CD14-positive monocyte (primary cell): ENCODE measurements around the gene DENND1B. TPM values are rescaled to one million over a fixed set of nuclear protein-coding genes. Genes with fewer than 3 reads are reported as not detected.

Experiments used
- DNase-seq, 3 donors: peaks; one replicate each; pipeline ENCODE4 v3.0.0-alpha.2; 2011 to 2022
- H2AFZ ChIP-seq: 2 replicates; pipeline ENCODE4 v1.6.0; 2012; ENCODE audit warnings: mild to moderate bottlenecking, low read depth, low read length, inconsistent platforms; ENCODE audit not compliant: insufficient read depth, poor library complexity, severe bottlenecking
- H3K27ac ChIP-seq, 2 donors: 1 replicate in 1 of 2; 2 replicates in 1 of 2; pipeline ENCODE4 v1.5.1; 2012 to 2013; ENCODE audit warnings: low read length in 2 of 2, control low read depth in 1 of 2, inconsistent platforms in 1 of 2, low read depth in 1 of 2, mild to moderate bottlenecking in 1 of 2
- H3K27me3 ChIP-seq, 2 donors: one replicate each; pipeline versions ENCODE4 v1.6.0 to v1.6.1; 2011 to 2013; ENCODE audit warnings: low read length in 2 of 2; ENCODE audit not compliant: control insufficient read depth in 2 of 2, insufficient read depth in 2 of 2
- H3K36me3 ChIP-seq, 2 donors: replicated peaks in 1 of 2; 1 replicate in 1 of 2; 2 replicates in 1 of 2; pipeline versions ENCODE4 v1.5.1 to v1.6.1; 2012 to 2013; ENCODE audit warnings: low read length in 2 of 2, control low read depth in 1 of 2, inconsistent platforms in 1 of 2, mild to moderate bottlenecking in 1 of 2; ENCODE audit not compliant: insufficient read depth in 2 of 2, control insufficient read depth in 1 of 2
- H3K4me1 ChIP-seq, 2 donors: 1 replicate in 1 of 2; 2 replicates in 1 of 2; pipeline versions ENCODE4 v1.5.1 to v1.6.1; 2012 to 2013; ENCODE audit warnings: low read length in 2 of 2, control low read depth in 1 of 2, inconsistent platforms in 1 of 2, mild to moderate bottlenecking in 1 of 2, moderate library complexity in 1 of 2; ENCODE audit not compliant: insufficient read depth in 2 of 2, control insufficient read depth in 1 of 2
- H3K4me2 ChIP-seq: replicated peaks from 2 replicates; pipeline ENCODE3; 2012; ENCODE audit warnings: low read length, moderate library complexity, mild to moderate bottlenecking; ENCODE audit not compliant: poor library complexity, severe bottlenecking; ENCODE audit errors: extremely low read depth
- H3K4me3 ChIP-seq, 3 experiments: fragments of 200-600 bp in 1 of 3; sonication (generic) in 1 of 3; replicated peaks in 1 of 3; 1 replicate in 2 of 3; 2 replicates in 1 of 3; pipeline ENCODE4 v1.5.1; 2011 to 2013; ENCODE audit warnings: low read length in 3 of 3, mild to moderate bottlenecking in 3 of 3, control low read depth in 2 of 3, low read depth in 2 of 3, inconsistent platforms in 1 of 3, moderate library complexity in 1 of 3
- H3K79me2 ChIP-seq: 2 replicates; pipeline ENCODE4 v1.6.0; 2012; ENCODE audit warnings: mild to moderate bottlenecking, control low read depth, inconsistent platforms, low read length, moderate library complexity; ENCODE audit not compliant: insufficient read depth
- H3K9ac ChIP-seq: 2 replicates; pipeline ENCODE4 v1.6.0; 2017; ENCODE audit warnings: low read length, mild to moderate bottlenecking; ENCODE audit not compliant: insufficient read depth, poor library complexity, severe bottlenecking
- H3K9me3 ChIP-seq, 2 donors: replicated peaks in 1 of 2; 1 replicate in 1 of 2; 2 replicates in 1 of 2; pipeline versions ENCODE4 v1.5.1 to v1.6.1; 2012 to 2013; ENCODE audit warnings: low read length in 2 of 2, control low read depth in 1 of 2; ENCODE audit not compliant: control insufficient read depth in 1 of 2, insufficient read depth in 1 of 2
- H4K20me1 ChIP-seq: 2 replicates; pipeline ENCODE4 v1.6.0; 2012; ENCODE audit warnings: mild to moderate bottlenecking, low read length, control low read depth, moderate library complexity; ENCODE audit not compliant: insufficient read depth
- H3K27ac Mint-ChIP-seq, 7 donors: one replicate each; pipeline ENCODE4 v1.8.0; 2020; ENCODE audit warnings: mild to moderate bottlenecking in 7 of 7, mixed read lengths in 7 of 7, moderate library complexity in 6 of 7, inconsistent platforms in 2 of 7
- H3K27me3 Mint-ChIP-seq, 3 donors: one replicate each; pipeline ENCODE4 v1.8.0; 2021 to 2022; ENCODE audit warnings: low read depth in 3 of 3, mild to moderate bottlenecking in 3 of 3, mixed read lengths in 3 of 3, moderate library complexity in 3 of 3, inconsistent platforms in 1 of 3
- H3K36me3 Mint-ChIP-seq, 2 donors: one replicate each; pipeline ENCODE4 v1.8.0; 2020; ENCODE audit warnings: mixed read lengths in 2 of 2, inconsistent platforms in 1 of 2, mild to moderate bottlenecking in 1 of 2
- H3K4me1 Mint-ChIP-seq: one replicate; pipeline ENCODE4 v1.8.0; 2020; ENCODE audit warnings: mild to moderate bottlenecking, mixed read lengths
- H3K4me3 Mint-ChIP-seq, 2 donors: one replicate each; pipeline ENCODE4 v1.8.0; 2020; ENCODE audit warnings: mild to moderate bottlenecking in 2 of 2, mixed read lengths in 2 of 2, moderate library complexity in 1 of 2
- H3K9me3 Mint-ChIP-seq, 7 donors: one replicate each; pipeline ENCODE4 v1.8.0; 2020 to 2022; ENCODE audit warnings: mixed read lengths in 7 of 7, mild to moderate bottlenecking in 6 of 7, moderate library complexity in 6 of 7, inconsistent platforms in 2 of 7
- WGBS: methylation state at CpG from one replicate; pipeline ENCODE4 v1.1.5; 2013; ENCODE audit warnings: missing lambda C conversion rate; ENCODE audit not compliant: insufficient coverage; 5-methylcytosine and 5-hydroxymethylcytosine counted together
- intact Hi-C, 2 donors: fragments of 100-400 bp; cut with micrococcal nuclease; formaldehyde crosslinking; loops; one replicate each; pipeline versions ENCODE4 v1.15.0 to v1.15.1; 2023
- polyA plus RNA-seq, 3 donors: library from polyadenylated mRNA; depleted of rRNA in 1 of 3; unstranded in 2 of 3; stranded (reverse) in 1 of 3; fragments of 300-500 nt in 2 of 3; fragments of >200 nt in 1 of 3; fragmentation: Illumina TruSeq in 2 of 3; gene quantifications; 1 replicate in 2 of 3; 2 replicates in 1 of 3; pipeline ENCODE4 v1.2.3, GENCODE V29; 2012 to 2021
- TF ChIP-seq, protein P1 (sequence below): fragments of 200-600 bp; IDR thresholded peaks from one replicate; pipeline ENCODE4 v1.8.0; 2022; ENCODE audit warnings: antibody characterized with exemption, mild to moderate bottlenecking

The DENND1B gene
- polyA plus RNA-seq, 3 donors: 3.0 to 8.2 (median 5.7) TPM

DNA sequence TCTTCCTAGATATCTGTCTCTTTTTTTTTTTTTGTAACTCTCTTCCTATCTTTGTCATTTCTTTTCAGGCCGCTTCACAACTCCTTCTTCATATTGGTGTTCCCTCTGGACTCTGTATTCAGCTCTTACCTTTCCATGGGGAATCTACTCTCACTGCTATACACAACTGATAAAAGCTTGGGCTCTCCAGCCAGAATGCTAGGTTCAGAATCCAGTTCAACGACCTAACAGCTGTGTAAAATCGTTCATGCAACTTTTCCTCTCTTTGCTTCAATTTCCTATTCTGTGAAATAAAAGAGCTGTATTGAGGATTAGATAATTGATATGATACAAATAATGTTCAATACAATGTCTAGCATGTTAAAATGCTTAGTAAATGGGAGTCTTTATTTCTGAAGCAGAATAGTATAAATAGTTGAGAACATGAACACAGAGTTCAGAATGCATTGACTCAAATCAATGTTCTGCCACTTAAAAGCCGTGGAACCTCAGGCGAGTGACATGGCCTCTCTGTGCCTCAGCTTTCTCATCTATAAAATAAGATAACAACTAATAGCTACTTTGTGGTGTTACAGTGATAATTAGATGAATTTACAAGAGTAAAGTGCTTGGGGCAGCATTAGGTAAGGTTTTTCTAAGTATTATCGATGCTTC is 88.5 kb downstream of the DENND1B start:
- H3K27me3 ChIP-seq: no peaks in the 10 kb centered on the region
- H3K4me3 Mint-ChIP-seq: no peak overlapping the region
- H3K9ac ChIP-seq: no peak overlapping the region
- H3K4me2 ChIP-seq: no peak overlapping the region
- peaks cover 6 to 11% (median 8%) of the 10 kb centered on the region in 7 donors for H3K9me3 Mint-ChIP-seq
- peaks cover 12 to 13% of the 10 kb centered on the region in 2 donors for H3K36me3 Mint-ChIP-seq
- peaks cover 4% of the 10 kb centered on the region for H4K20me1 ChIP-seq
- H3K36me3 ChIP-seq: peaks cover 0 to 17% of the 10 kb centered on the region in 2 donors
- peaks cover 0 to 7% of the 10 kb centered on the region in 2 donors for H3K9me3 ChIP-seq
- no peak for DNase-seq
- H3K4me1 ChIP-seq: no peaks in the 10 kb centered on the region
- no peak overlapping the region for H3K27ac ChIP-seq
- peaks cover 8% of the 10 kb centered on the region for H3K4me1 Mint-ChIP-seq
- intact Hi-C loops: no loop called here
- H3K27me3 Mint-ChIP-seq: no peaks in the 10 kb centered on the region
- TF ChIP-seq, protein P1, sequence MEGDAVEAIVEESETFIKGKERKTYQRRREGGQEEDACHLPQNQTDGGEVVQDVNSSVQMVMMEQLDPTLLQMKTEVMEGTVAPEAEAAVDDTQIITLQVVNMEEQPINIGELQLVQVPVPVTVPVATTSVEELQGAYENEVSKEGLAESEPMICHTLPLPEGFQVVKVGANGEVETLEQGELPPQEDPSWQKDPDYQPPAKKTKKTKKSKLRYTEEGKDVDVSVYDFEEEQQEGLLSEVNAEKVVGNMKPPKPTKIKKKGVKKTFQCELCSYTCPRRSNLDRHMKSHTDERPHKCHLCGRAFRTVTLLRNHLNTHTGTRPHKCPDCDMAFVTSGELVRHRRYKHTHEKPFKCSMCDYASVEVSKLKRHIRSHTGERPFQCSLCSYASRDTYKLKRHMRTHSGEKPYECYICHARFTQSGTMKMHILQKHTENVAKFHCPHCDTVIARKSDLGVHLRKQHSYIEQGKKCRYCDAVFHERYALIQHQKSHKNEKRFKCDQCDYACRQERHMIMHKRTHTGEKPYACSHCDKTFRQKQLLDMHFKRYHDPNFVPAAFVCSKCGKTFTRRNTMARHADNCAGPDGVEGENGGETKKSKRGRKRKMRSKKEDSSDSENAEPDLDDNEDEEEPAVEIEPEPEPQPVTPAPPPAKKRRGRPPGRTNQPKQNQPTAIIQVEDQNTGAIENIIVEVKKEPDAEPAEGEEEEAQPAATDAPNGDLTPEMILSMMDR: no peak
- 100% methylated on average over 1 of the region's 6 CpGs for WGBS
- H3K79me2 ChIP-seq: peaks cover 24% of the 10 kb centered on the region
- no peak overlapping the region for H3K4me3 ChIP-seq
- H2AFZ ChIP-seq: no peak overlapping the region
- H3K27ac Mint-ChIP-seq: no peak overlapping the region

GRCh38 chr1:197686231-197686630 is 89.0 kb downstream of the DENND1B start:
- H3K4me1 Mint-ChIP-seq: peaks cover 12% of the 10 kb centered on the region
- no peak overlapping the region for H3K4me3 ChIP-seq
- H3K4me2 ChIP-seq: no peak overlapping the region
- no peak overlapping the region for H2AFZ ChIP-seq
- no peaks in the 10 kb centered on the region for H3K27me3 Mint-ChIP-seq
- H3K36me3 ChIP-seq: peaks cover 0 to 17% of the 10 kb centered on the region in 2 donors
- H3K4me1 ChIP-seq: no peaks in the 10 kb centered on the region
- intact Hi-C loops: no loop called here
- peaks cover 12 to 13% of the 10 kb centered on the region in 2 donors for H3K36me3 Mint-ChIP-seq
- peak overlapping the region in 1 of 7 donors; percentile 8 for H3K27ac Mint-ChIP-seq
- peaks cover 0 to 7% of the 10 kb centered on the region in 2 donors for H3K9me3 ChIP-seq
- TF ChIP-seq, protein P1: no peak
- DNase-seq: no peak
- H3K79me2 ChIP-seq: peaks cover 23% of the 10 kb centered on the region
- H3K9me3 Mint-ChIP-seq: peaks cover 7 to 11% (median 8%) of the 10 kb centered on the region in 7 donors
- no CpG with 5 or more reads among the region's 2 CpGs for WGBS
- no peak overlapping the region for H3K4me3 Mint-ChIP-seq
- no peak overlapping the region for H3K9ac ChIP-seq
- H4K20me1 ChIP-seq: peaks cover 4% of the 10 kb centered on the region
- H3K27ac ChIP-seq: no peak overlapping the region
- no peaks in the 10 kb centered on the region for H3K27me3 ChIP-seq
